ENCODE measurements around the gene SRGAP2C.
"Not testable (repeated sequence)": the region's sequence is repeated elsewhere in the genome, so short reads cannot be mapped to it uniquely, and the experiment has no call there.

SRGAP2C gene

GRCh38 chr1:121230636-121231035 is 45.9 kb downstream of the SRGAP2C start:
- not testable (repeated sequence) for DNase-seq

- DNase-seq, result not testable (repeated sequence)
Observed at GRCh38 chr1:121232445-121233125, 47.8 kb downstream of the SRGAP2C start.

GRCh38 chr1:121234090-121234759 is 49.5 kb downstream of the SRGAP2C start:
- not testable (repeated sequence) for DNase-seq

- not testable (repeated sequence) for DNase-seq
Observed at GRCh38 chr1:121238384-121238783, 53.6 kb downstream of the SRGAP2C start.

- not testable (repeated sequence) for DNase-seq
Observed at GRCh38 chr1:121243913-121244312, 59.1 kb downstream of the SRGAP2C start.

- DNase-seq, result not testable (repeated sequence)
Observed at GRCh38 chr1:121246399-121246798, 61.6 kb downstream of the SRGAP2C start.

GRCh38 chr1:121252656-121253055 is 67.9 kb downstream of the SRGAP2C start:
- DNase-seq, result not testable (repeated sequence)

- DNase-seq, result not testable (repeated sequence)
Observed at GRCh38 chr1:121254618-121255017, 69.8 kb downstream of the SRGAP2C start.

GRCh38 chr1:121257632-121258031 is 72.9 kb downstream of the SRGAP2C start:
- DNase-seq, result not testable (repeated sequence)

- DNase-seq, result not testable (repeated sequence)
Observed at GRCh38 chr1:121258134-121258533, 73.4 kb downstream of the SRGAP2C start.

GRCh38 chr1:121260205-121260604 is 75.4 kb downstream of the SRGAP2C start:
- not testable (repeated sequence) for DNase-seq

- not testable (repeated sequence) for DNase-seq
Observed at GRCh38 chr1:121262163-121262562, 77.4 kb downstream of the SRGAP2C start.

GRCh38 chr1:121263789-121264244 is 79.0 kb downstream of the SRGAP2C start:
- DNase-seq, result not testable (repeated sequence)

GRCh38 chr1:121267072-121267471 is 82.3 kb downstream of the SRGAP2C start:
- DNase-seq, result not testable (repeated sequence)

GRCh38 chr1:121269309-121269708 is 84.5 kb downstream of the SRGAP2C start:
- DNase-seq, result not testable (repeated sequence)

GRCh38 chr1:121269973-121270372 is 85.2 kb downstream of the SRGAP2C start:
- not testable (repeated sequence) for DNase-seq

- DNase-seq, result not testable (repeated sequence)
Observed at GRCh38 chr1:121271143-121271715, 86.5 kb downstream of the SRGAP2C start.

- not testable (repeated sequence) for DNase-seq
Observed at GRCh38 chr1:121275435-121275834, 90.7 kb downstream of the SRGAP2C start.

- DNase-seq, result not testable (repeated sequence)
Observed at GRCh38 chr1:121278202-121278601, 93.4 kb downstream of the SRGAP2C start.

GRCh38 chr1:121278777-121279547 is 94.2 kb downstream of the SRGAP2C start:
- not testable (repeated sequence) for DNase-seq

GRCh38 chr1:121279548-121279898 is 94.7 kb downstream of the SRGAP2C start:
- not testable (repeated sequence) for DNase-seq

GRCh38 chr1:121280699-121281317 is 96.0 kb downstream of the SRGAP2C start:
- DNase-seq, result not testable (repeated sequence)

Data from GDM1 (cell line).